ENCODE results near the gene MSMP. TPM values are rescaled to one million over a fixed set of nuclear protein-coding genes. Genes with fewer than 3 reads are reported as not detected.

MSMP gene
- total and polyA plus RNA-seq, 9 of the 15 experiments (the other 6 are each of a cell fraction or from before 2014, with no cell fraction given), result 0.60 TPM; not detected in 8

DNA sequence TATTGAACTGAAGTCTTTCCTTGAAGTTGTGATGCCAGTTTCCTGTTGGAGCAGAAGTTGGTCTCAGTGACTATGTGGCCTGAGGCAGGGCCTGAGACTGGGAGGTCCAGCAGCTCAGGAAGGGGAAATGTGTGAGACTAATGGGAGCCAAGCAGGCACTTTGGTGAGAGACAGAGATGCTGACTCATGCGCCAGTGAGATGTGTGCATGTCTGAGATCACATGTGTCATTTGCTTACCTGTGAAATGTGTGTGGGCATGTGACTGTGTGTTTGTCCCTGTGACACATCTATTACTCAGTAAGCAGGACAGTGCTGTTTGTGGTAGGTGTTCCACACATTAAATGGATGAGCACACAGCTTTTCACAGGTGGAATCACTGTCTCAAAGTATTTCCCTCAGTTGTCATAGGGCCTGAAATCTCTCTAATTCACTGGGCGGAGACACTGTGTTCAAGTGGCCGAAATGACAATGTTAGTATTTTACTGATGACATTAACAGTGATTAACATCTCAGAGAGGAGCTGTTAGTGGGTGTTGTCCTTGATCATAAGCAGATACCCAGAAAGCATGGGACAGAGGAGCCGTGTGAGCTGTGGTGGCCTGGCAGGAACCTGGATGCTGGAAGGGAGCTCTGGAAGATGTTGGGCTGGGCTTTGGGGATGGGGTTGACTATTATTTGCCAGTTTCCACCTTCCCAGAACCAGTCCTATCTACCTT, 44.7 kb upstream of the MSMP start:
- H3K4me3 ChIP-seq, result no peak overlapping the region
- WGBS (ENCODE audit: insufficient coverage, low coverage, missing lambda C conversion rate), result 56% methylated on average over 4 of the region's 4 CpGs
- H3K9me1 ChIP-seq (ENCODE audit: control insufficient read depth, insufficient read depth, low read length), result no peaks in the 10 kb centered on the region
- peaks cover 18% of the 10 kb centered on the region; the same call in 2 of the 3 replicates for H3K36me3 ChIP-seq (ENCODE audit: control insufficient read depth, insufficient read depth, low read length)
- in situ Hi-C loops (cut with MboI), result loop anchor here (10.0 kb wide), 1 partner anchor 86 kb away; no protein-coding TSS in a partner anchor
- no peaks in the 10 kb centered on the region for H4K20me1 ChIP-seq (replicated peaks; ENCODE audit: control insufficient read depth, insufficient read depth, low read length)
- peak overlapping the region; percentile 62; the same call in 2 of the 3 replicates for H3K27ac ChIP-seq (ENCODE audit: extremely low read depth, low read depth, low read length)
- H2AFZ ChIP-seq (ENCODE audit: low read depth, low read length), result peak overlapping the region; percentile 40; the same call in 1 of the 2 replicates
- H3K27me3 ChIP-seq (ENCODE audit: control insufficient read depth in 2 of 2, insufficient read depth in 2 of 2, low read length in 2 of 2), result no peaks in the 10 kb centered on the region
- intact Hi-C loops (cut with micrococcal nuclease), result no loop called here
- peak; percentile 78 for ATAC-seq
- peak overlapping the region in 1 of 2 experiments; percentile 25; a peak in 1 of 4 replicates for H3K9ac ChIP-seq (ENCODE audit: insufficient read depth in 1 of 2, low read depth in 2 of 2, low read length in 2 of 2)
- peak; percentile 40 to 73 (median 50) for DNase-seq (ENCODE audit: extremely low read depth in 1 of 4, low spot score in 3 of 4)
- FAIRE-seq, result peak; percentile 92
- peaks cover 17 to 35% of the 10 kb centered on the region in 2 experiments; a peak in 4 of 5 replicates for H3K4me1 ChIP-seq (replicated peaks in 1 of 2; ENCODE audit: control insufficient read depth in 2 of 2, insufficient read depth in 2 of 2, low read length in 2 of 2)
- no peaks in the 10 kb centered on the region; the same call in 2 of the 3 replicates for H3K79me2 ChIP-seq (ENCODE audit: control insufficient read depth, insufficient read depth, low read length)
- BruUV-seq (replicated peaks), result no TSS peak
- peak overlapping the region; percentile 46; the same call in 1 of the 2 replicates for H3K4me2 ChIP-seq (ENCODE audit: insufficient read depth, low read length)
- ChIA-PET CTCF (ENCODE audit: low intra/inter-chr PET ratio) (no interaction called here), POLR2A (interaction anchor here (0.7 to 1.9 kb wide), 3 partner anchors 16 to 1182 kb away, joined by 3 to 5 read pairs (median 3); partner anchors contain the start of gene HINT2)
- no peaks in the 10 kb centered on the region for H3K9me3 ChIP-seq (replicated peaks; ENCODE audit: control insufficient read depth, insufficient read depth, low read depth, low read length)
- no peak for TF ChIP-seq ETV1 (tag; conservative IDR thresholded peaks at IDR 0.05; ENCODE audit: low read depth)
- TF ChIP-seq DACH1 (IDR thresholded peaks at IDR 0.05; ENCODE audit: partially characterized antibody), result no peak
- no peak for TF ChIP-seq ZNF232 (CRISPR knock-in tag; IDR thresholded peaks at IDR 0.05)
- TF ChIP-seq, protein P1, sequence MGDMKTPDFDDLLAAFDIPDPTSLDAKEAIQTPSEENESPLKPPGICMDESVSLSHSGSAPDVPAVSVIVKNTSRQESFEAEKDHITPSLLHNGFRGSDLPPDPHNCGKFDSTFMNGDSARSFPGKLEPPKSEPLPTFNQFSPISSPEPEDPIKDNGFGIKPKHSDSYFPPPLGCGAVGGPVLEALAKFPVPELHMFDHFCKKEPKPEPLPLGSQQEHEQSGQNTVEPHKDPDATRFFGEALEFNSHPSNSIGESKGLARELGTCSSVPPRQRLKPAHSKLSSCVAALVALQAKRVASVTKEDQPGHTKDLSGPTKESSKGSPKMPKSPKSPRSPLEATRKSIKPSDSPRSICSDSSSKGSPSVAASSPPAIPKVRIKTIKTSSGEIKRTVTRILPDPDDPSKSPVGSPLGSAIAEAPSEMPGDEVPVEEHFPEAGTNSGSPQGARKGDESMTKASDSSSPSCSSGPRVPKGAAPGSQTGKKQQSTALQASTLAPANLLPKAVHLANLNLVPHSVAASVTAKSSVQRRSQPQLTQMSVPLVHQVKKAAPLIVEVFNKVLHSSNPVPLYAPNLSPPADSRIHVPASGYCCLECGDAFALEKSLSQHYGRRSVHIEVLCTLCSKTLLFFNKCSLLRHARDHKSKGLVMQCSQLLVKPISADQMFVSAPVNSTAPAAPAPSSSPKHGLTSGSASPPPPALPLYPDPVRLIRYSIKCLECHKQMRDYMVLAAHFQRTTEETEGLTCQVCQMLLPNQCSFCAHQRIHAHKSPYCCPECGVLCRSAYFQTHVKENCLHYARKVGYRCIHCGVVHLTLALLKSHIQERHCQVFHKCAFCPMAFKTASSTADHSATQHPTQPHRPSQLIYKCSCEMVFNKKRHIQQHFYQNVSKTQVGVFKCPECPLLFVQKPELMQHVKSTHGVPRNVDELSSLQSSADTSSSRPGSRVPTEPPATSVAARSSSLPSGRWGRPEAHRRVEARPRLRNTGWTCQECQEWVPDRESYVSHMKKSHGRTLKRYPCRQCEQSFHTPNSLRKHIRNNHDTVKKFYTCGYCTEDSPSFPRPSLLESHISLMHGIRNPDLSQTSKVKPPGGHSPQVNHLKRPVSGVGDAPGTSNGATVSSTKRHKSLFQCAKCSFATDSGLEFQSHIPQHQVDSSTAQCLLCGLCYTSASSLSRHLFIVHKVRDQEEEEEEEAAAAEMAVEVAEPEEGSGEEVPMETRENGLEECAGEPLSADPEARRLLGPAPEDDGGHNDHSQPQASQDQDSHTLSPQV (IDR thresholded peaks at IDR 0.05), result peak; percentile 42; the same call in 1 of the 2 replicates
- TF ChIP-seq RCOR1 (IDR thresholded peaks at IDR 0.05; ENCODE audit: borderline replicate concordance in 1 of 2, low read depth in 2 of 2, low read length in 2 of 2), result peak in 1 of 2 experiments; percentile 18; a peak in 1 of 4 replicates
- TF ChIP-seq, protein P2, sequence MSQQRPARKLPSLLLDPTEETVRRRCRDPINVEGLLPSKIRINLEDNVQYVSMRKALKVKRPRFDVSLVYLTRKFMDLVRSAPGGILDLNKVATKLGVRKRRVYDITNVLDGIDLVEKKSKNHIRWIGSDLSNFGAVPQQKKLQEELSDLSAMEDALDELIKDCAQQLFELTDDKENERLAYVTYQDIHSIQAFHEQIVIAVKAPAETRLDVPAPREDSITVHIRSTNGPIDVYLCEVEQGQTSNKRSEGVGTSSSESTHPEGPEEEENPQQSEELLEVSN (IDR thresholded peaks at IDR 0.05; ENCODE audit: borderline replicate concordance in 1 of 2, extremely low read depth in 1 of 2, insufficient read depth in 1 of 2, insufficient read length in 1 of 2, low read depth in 1 of 2, low read length in 1 of 2, poor library complexity in 1 of 2, severe bottlenecking in 1 of 2), result no peak
- peak; percentile 49 for TF ChIP-seq ARID1B (IDR thresholded peaks at IDR 0.05)
- TF ChIP-seq TOE1 (IDR thresholded peaks at IDR 0.05; ENCODE audit: borderline replicate concordance), result peak; percentile 65
- TF ChIP-seq TOE1 (CRISPR knock-in tag; IDR thresholded peaks at IDR 0.05; ENCODE audit: borderline replicate concordance, low read depth), result no peak
- TF ChIP-seq ZNF445 (CRISPR knock-in tag; IDR thresholded peaks at IDR 0.05; ENCODE audit: low read depth), result no peak
- TF ChIP-seq, protein P3, sequence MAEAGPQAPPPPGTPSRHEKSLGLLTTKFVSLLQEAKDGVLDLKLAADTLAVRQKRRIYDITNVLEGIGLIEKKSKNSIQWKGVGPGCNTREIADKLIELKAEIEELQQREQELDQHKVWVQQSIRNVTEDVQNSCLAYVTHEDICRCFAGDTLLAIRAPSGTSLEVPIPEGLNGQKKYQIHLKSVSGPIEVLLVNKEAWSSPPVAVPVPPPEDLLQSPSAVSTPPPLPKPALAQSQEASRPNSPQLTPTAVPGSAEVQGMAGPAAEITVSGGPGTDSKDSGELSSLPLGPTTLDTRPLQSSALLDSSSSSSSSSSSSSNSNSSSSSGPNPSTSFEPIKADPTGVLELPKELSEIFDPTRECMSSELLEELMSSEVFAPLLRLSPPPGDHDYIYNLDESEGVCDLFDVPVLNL (CRISPR knock-in tag; IDR thresholded peaks at IDR 0.05; ENCODE audit: low read depth), result no peak
- peak; percentile 64 for TF ChIP-seq DPF2 (IDR thresholded peaks at IDR 0.05)
- TF ChIP-seq SAP30 (IDR thresholded peaks at IDR 0.05; ENCODE audit: borderline replicate concordance, insufficient read depth, low read depth, low read length, poor library complexity, severe bottlenecking), result no peak
- no peak for TF ChIP-seq ZNF165 (CRISPR knock-in tag; IDR thresholded peaks at IDR 0.05; ENCODE audit: borderline replicate concordance)

Data from K562 (cell line).